H1 (cell line): Measurements from ENCODE around the gene DSTN. TPM values are rescaled to one million over a fixed set of nuclear protein-coding genes. Genes with fewer than 3 reads are reported as not detected.

ENCODE experiments used
- ASH2L ChIP-seq: fragments of 200-600, 300-600 bp; sonication (generic); IDR thresholded peaks from one replicate; pipeline ENCODE4 v1.7.1; 2017; ENCODE audit warnings: low read length
- FOSL1 ChIP-seq: IDR thresholded peaks from 2 replicates; pipeline ENCODE4 v1.6.1; 2011; ENCODE audit warnings: mild to moderate bottlenecking, low read depth, low read length, moderate library complexity; ENCODE audit not compliant: insufficient read depth
- NRF1 ChIP-seq: IDR thresholded peaks from 2 replicates; pipeline ENCODE4 v1.6.1; 2011; ENCODE audit warnings: mild to moderate bottlenecking, low read depth, low read length, improper control_type of control experiment
- POLR2AphosphoS5 ChIP-seq: IDR thresholded peaks from 2 replicates; pipeline ENCODE4 v1.6.1; 2011; ENCODE audit warnings: low read depth, low read length
- TCF12 ChIP-seq: IDR thresholded peaks from 2 replicates; pipeline ENCODE4 v1.6.1; 2011; ENCODE audit warnings: low read depth, mild to moderate bottlenecking, low read length
- polyA plus RNA-seq, 7 experiments: library from polyadenylated mRNA; depleted of rRNA in 3 of 7; stranded (reverse) in 5 of 7; unstranded in 2 of 7; fragments of >200 nt in 5 of 7; fragments of 200-250 nt in 2 of 7; gene quantifications; 1 replicate in 5 of 7; 2 replicates in 1 of 7; 4 replicates in 1 of 7; pipeline versions ENCODE4 v1.2.1 to v1.2.3, GENCODE V29; 2011 to 2013; ENCODE audit warnings: missing spikeins in 2 of 7, mixed read lengths in 2 of 7
- total RNA-seq: library from RNA; stranded (reverse); fragmentation: NEBNext Ultra II Directional; extraction: Animal tissue kit (Norgen Biotek cat#: 25700); gene quantifications from 2 replicates; pipeline ENCODE4 v1.2.1, GENCODE V29; 2021

The DSTN gene
- total and polyA plus RNA-seq, 2 of the 8 experiments (the other 6 are each of a cell fraction or from before 2014, with no cell fraction given) = 43.3 to 208 TPM

DNA sequence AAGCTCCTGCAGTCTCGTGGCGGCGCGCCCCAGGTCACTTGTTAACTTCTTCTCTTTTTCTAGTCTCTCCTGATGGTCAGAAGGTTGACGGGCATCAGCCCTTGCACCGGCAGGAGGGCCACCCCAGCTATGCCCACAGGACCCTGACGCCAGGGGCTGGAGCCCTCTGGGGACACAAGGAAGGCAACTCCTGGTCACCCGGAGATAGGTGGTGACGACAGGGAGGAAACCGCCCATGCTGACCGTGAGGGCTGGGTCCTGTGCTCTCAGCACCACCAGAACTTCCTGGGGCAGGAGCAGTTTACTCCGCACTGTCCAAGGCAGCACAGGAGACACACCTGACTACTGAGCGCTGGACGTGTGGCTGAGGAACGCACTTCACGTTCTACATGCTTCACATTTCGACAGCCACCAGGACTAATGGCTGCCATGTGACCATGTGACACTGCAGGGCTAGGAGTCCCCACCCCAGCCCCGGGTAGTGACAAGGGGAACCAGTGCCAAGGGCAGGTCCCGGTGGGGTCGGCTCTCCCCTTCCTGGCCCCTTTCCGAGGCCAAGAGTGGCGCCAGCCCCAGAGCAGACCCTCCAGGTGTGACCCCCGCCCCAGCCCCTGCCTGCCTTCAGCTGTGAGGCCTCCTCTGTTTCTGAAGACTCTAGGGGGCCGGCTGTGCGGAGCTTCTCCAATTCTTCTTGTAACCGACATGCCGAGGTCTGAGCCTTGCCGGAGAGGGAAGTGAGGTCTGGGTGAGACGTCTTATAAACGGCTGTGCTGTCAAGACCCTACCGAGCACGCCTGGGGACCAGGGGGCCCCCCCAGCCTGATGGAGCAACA lies 45.2 kb downstream of the DSTN start (continued):
- TF ChIP-seq ASH2L (no peak), TCF12 (no peak), FOSL1 (no peak), NRF1 (no peak), POLR2AphosphoS5 (no peak; the same call in 1 of the 2 replicates)
